GM12872 (cell line): ENCODE results near the gene ELP5.

Source experiments
- TF ChIP-seq, protein P1 (sequence below): IDR thresholded peaks from 3 replicates; pipeline ENCODE4 v1.5.1; 2011; ENCODE audit warnings: low read depth, mild to moderate bottlenecking, low read length, moderate library complexity; ENCODE audit not compliant: insufficient read depth

The ELP5 gene

DNA sequence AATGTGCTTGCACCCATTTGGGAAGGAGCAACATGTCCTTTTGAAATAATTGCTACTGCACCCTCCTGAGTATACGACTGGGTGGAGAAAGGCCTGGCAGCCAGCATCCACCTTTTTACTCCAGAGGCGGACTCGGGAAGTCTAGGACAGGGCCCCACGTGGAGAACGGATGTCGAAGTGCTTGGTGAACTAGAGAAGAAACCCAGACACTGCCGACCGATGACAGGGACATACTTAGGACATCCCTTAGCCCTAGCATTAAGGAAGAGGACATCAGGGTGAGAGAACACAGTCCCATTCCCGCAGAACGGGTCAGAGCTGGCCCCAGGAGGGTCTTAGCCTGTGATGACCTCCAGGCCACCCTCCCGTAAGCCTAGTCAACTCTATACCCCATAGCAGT lies 38.7 kb downstream of the ELP5 start:
- TF ChIP-seq, protein P1, sequence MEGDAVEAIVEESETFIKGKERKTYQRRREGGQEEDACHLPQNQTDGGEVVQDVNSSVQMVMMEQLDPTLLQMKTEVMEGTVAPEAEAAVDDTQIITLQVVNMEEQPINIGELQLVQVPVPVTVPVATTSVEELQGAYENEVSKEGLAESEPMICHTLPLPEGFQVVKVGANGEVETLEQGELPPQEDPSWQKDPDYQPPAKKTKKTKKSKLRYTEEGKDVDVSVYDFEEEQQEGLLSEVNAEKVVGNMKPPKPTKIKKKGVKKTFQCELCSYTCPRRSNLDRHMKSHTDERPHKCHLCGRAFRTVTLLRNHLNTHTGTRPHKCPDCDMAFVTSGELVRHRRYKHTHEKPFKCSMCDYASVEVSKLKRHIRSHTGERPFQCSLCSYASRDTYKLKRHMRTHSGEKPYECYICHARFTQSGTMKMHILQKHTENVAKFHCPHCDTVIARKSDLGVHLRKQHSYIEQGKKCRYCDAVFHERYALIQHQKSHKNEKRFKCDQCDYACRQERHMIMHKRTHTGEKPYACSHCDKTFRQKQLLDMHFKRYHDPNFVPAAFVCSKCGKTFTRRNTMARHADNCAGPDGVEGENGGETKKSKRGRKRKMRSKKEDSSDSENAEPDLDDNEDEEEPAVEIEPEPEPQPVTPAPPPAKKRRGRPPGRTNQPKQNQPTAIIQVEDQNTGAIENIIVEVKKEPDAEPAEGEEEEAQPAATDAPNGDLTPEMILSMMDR = no peak

DNA sequence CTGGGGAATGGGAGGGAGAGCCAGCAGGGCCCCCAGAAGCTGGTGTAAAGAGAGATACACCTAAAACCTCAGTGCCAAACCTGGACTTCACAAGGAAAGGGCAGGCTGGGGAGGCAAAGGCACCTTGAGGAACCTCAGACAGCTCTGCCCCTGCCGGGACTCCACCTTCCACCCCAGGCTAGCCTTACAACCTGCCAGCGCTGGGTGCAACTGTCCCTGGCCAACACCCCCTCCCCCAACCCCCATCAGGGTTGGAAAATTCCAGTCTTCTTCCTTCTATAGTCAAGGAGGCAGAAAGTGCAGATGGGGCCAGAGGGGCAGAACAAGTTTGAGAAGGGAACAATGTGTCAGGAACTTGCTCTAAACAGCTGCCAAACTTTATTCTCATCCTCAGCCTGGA lies 40.2 kb downstream of the ELP5 start:
- TF ChIP-seq, protein P1 = no peak

DNA sequence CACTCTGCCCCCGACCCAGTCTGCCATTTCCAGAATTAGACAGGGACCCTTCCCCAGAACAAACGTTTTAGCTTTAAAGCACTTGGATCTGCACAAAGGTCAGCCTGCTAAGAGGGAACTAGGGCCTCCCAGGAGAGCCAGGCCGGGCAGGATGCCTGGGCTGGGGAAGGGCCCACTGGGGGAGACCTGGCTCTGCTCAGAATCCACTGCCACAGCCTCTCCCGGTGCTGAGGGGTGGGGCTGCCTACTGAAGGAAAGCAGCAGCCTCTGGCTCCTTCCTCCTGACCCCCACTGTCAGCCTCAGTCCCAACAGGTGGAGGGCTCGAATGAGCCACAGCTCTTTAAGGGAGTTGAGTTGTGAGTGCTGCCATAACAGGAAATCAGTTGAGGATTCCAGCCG lies 40.7 kb downstream of the ELP5 start:
- TF ChIP-seq, protein P1 = no peak

DNA sequence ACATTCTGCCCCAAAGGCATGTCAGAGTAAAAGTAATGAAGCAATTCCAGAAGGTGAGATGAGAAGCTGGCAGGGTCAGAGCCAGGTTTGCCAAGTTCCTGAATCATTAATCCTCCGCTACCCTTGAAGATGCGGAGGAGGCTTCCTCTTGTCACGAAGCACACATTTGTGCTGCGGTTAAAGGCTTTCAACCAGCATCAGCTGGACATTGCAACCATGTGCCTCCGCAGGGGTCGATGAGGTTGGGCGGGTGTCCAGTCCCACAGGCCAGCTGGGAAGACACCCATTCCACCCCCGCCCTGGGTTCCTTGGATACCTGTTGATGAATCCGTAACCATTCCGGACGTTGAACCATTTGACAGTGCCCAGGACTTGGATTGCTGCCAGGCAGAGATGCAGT lies 41.1 kb downstream of the ELP5 start:
- TF ChIP-seq, protein P1 = no peak

DNA sequence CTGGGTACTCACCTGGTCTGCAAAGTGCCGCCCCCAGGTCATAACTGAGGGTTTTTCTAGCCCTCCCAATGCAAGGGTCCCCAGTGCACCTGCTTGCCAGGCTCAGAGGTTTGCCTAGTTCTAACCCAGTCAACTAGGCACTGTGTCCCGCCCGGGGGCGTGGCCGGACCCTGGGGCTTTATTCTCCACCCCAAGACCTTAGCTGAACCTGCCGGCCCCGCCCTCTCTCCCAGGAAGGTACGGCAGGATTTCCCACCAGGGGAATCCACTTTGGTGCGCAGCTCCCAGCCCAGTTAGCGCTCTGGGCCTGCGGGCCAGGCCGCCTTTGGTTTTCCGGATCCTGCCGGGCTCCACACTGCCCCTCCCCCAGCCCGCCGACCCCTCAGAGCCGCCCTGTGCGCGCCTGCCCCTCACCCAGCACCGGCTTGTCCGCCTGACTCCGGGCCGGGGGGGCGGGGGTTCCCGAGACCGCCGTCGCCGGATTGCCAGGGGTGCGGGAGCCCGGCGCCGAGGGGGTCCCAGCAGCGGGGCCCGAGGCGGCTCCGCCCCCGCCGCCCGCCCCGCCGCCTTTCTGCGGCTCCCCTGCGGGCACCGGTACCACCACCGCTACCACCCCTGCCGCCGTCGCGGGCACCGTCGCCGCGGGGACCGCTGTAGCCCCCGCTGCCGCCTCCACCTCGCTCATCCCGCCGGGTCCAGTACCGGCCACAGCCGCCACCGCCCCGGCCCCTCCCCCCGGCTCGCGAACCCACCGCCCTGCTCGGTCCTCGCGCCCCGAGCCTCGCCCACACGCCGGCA lies 42.0 kb downstream of the ELP5 start:
- TF ChIP-seq, protein P1 = no peak

DNA sequence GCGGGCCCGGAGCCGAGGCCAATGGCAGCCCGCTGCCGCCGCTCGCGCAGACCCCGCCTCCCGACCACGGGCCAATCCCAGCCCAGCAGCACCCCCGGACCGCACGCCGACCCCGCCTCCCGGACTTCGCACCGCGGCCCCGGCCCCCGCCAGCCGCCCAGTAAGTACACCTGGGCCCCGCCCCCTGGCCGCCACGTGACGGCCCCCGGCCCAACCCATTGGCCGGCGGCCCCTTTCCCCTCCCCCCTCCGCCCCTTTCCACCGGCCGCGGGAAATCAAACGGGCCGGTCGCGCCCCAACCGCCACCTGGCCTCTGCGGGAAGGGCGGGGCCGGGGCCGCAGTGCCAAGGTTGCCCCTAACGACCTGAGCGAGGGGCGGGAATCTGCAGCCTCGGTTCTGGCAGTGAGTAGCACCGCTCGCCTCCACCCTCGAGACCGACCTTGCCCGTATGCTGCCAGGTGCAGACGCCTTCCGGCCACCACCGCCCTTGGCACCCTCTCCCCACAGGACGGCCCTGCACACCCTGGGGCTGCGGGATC lies 42.7 kb downstream of the ELP5 start, which contains the start of gene YBX2:
Gene YBX2 (minus strand): TSS at position 26 of the 540 bp plus-strand sequence. CDS start 139 bp downstream, outside the sequence.
- TF ChIP-seq, protein P1 = no peak

DNA sequence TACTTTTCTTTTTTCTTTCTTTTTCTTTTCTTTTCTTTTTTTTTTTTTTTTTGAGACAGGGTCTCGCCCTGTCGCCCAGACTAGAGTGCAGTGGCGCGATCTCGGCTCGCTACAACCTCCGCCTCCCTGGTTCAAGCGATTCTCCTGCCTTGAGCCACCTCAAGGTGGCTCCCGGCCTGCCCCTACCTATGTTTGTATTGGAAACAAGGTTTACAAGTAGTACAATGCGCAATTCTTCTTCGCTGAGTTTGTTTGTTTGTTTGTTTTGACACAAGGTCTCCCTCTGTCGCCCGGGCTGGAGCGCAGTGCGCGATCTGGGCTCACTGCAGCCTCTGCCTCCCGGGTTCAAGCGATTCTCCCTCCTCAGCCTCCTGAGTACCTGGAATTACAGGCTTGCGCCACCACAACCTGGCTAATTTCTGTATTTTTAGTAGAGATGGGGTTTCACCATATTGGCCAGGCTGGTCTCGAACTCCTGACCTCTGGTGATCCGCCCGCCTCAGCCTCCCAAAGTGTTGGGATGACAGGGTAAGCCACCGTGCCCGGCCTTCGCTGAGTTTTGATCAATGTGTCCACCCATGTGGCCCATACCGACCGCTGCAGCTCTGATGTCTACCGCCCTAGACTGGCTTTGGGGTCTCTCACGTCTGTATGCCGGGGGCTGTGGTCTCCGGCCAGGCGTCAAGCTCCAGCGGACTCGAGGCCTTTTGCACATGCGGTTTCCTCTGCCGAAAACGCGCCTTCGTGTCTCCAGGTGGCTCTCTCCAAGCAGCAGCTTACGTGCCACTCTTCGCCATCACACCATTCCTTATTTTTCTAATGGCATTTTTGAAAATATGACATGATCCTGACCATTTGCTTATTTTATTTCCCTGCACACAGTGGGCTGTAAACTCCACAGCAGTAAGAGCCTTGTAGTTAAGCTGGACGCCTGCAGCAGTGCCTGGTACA lies 43.5 kb downstream of the ELP5 start:
- TF ChIP-seq, protein P1 = no peak
